Body of pancreas (tissue), 4 donors: ENCODE results near the gene SLC17A9.

Experiments used
- POLR2A ChIP-seq, 3 donors: fragments of 450-650 bp; IDR thresholded peaks; one replicate each; pipeline ENCODE4 v1.6.1; 2016; ENCODE audit warnings: antibody characterized with exemption in 3 of 3, mild to moderate bottlenecking in 2 of 3
- TF ChIP-seq, protein P1 (sequence below), 7 experiments: fragments of 450-650 bp in 4 of 7; fragments of 200-600 bp in 3 of 7; sonication (generic) in 3 of 7; IDR thresholded peaks; one replicate each; pipeline ENCODE4 v1.5.1; 2016 to 2019; ENCODE audit warnings: antibody characterized with exemption in 7 of 7

GRCh38 chr20:62905536-62906117, 46.9 kb upstream of the SLC17A9 start:
- TF ChIP-seq, protein P1, sequence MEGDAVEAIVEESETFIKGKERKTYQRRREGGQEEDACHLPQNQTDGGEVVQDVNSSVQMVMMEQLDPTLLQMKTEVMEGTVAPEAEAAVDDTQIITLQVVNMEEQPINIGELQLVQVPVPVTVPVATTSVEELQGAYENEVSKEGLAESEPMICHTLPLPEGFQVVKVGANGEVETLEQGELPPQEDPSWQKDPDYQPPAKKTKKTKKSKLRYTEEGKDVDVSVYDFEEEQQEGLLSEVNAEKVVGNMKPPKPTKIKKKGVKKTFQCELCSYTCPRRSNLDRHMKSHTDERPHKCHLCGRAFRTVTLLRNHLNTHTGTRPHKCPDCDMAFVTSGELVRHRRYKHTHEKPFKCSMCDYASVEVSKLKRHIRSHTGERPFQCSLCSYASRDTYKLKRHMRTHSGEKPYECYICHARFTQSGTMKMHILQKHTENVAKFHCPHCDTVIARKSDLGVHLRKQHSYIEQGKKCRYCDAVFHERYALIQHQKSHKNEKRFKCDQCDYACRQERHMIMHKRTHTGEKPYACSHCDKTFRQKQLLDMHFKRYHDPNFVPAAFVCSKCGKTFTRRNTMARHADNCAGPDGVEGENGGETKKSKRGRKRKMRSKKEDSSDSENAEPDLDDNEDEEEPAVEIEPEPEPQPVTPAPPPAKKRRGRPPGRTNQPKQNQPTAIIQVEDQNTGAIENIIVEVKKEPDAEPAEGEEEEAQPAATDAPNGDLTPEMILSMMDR (IDR thresholded peaks at IDR 0.05) = no peak
- TF ChIP-seq POLR2A (IDR thresholded peaks at IDR 0.05) = no peak
